ENCODE data around the gene MLYCD.

The MLYCD gene

GRCh38 chr16:83968306-83968851 lies 69.5 kb downstream of the MLYCD start:
- TF ChIP-seq CTCF (IDR thresholded peaks at IDR 0.05; ENCODE audit: low read depth, low read length) = no peak

GRCh38 chr16:83968891-83969649 lies 70.2 kb downstream of the MLYCD start:
- TF ChIP-seq CTCF (IDR thresholded peaks at IDR 0.05; ENCODE audit: low read depth, low read length) = no peak
- H3K4me3 ChIP-seq (ENCODE audit: low read depth, low read length) = no peak overlapping the region

More at GRCh38 chr16:83968306-83968851, 69.5 kb downstream of the MLYCD start:
- H3K4me3 ChIP-seq (ENCODE audit: low read depth, low read length) = 0 out of 2 replicates have a peak overlapping the region, but pooled peaks have one; percentile 14

- H3K4me3 ChIP-seq (ENCODE audit: low read depth, low read length) = no peak overlapping the region
- TF ChIP-seq CTCF (IDR thresholded peaks at IDR 0.05; ENCODE audit: low read depth, low read length) = no peak
These were observed 71.0 kb downstream of the MLYCD start for GRCh38 chr16:83969771-83970429.

GRCh38 chr16:83970430-83970815 lies 71.5 kb downstream of the MLYCD start:
- no peak for TF ChIP-seq CTCF (IDR thresholded peaks at IDR 0.05; ENCODE audit: low read depth, low read length)
- H3K4me3 ChIP-seq (ENCODE audit: low read depth, low read length) = no peak overlapping the region

- TF ChIP-seq CTCF (IDR thresholded peaks at IDR 0.05; ENCODE audit: low read depth, low read length) = no peak
- no peak overlapping the region for H3K4me3 ChIP-seq (ENCODE audit: low read depth, low read length)
These were observed 72.5 kb downstream of the MLYCD start for GRCh38 chr16:83971165-83972130.

GRCh38 chr16:83972256-83973008 lies 73.5 kb downstream of the MLYCD start:
- TF ChIP-seq CTCF (IDR thresholded peaks at IDR 0.05; ENCODE audit: low read depth, low read length) = no peak
- H3K4me3 ChIP-seq (ENCODE audit: low read depth, low read length) = no peak overlapping the region
